ENCODE data around the gene LTB4R. TPM values are rescaled to one million over a fixed set of nuclear protein-coding genes. Genes with fewer than 3 reads are reported as not detected.
"Not testable (repeated sequence)": the region's sequence is repeated elsewhere in the genome, so short reads cannot be mapped to it uniquely, and the experiment has no call there.

Gene LTB4R
- polyA plus RNA-seq, 3 donors from 2014 or later, result 12.4 to 13.7 (median 12.7) TPM

- no peak for DNase-seq
- Mint-ChIP-seq H3K36me3 (peaks cover 11 to 28% (median 15%) of the 10 kb centered on the region in 3 donors), H3K4me3 (peak overlapping the region; percentile 96 to 97 (median 96)), H3K4me1 (peaks cover 40 to 46% of the 10 kb centered on the region in 2 donors), H3K27me3 (ENCODE audit: low read depth in 3 of 3) (peaks cover 7 to 26% (median 8%) of the 10 kb centered on the region in 3 donors), H3K9me3 (no peaks in the 10 kb centered on the region), H3K27ac (peak overlapping the region in 3 of 6 donors; percentile 13 to 85 (median 50))
These were observed 27.5 kb downstream of the LTB4R start for GRCh38 chr14:24338843-24339242.

GRCh38 chr14:24339284-24340151, 28.2 kb downstream of the LTB4R start, which contains the start of gene RIPK3:
Gene RIPK3 (minus strand): TSS chr14:24339991. CDS start chr14:24339826, 165 bp downstream.
- Mint-ChIP-seq H3K27ac (peak within 1 kb of the TSS; percentile 85 to 97 (median 93)), H3K9me3 (no peaks in the 10 kb centered on the region), H3K36me3 (peaks cover 11 to 28% (median 15%) of the 10 kb centered on the region in 3 donors), H3K27me3 (ENCODE audit: low read depth in 3 of 3) (peaks cover 4 to 21% (median 4%) of the 10 kb centered on the region in 3 donors), H3K4me1 (peaks cover 35 to 39% of the 10 kb centered on the region in 2 donors), H3K4me3 (peak within 1 kb of the TSS; percentile 96 to 97 (median 96))
- DNase-seq, result peak; percentile 52 to 57 (median 54)

- Mint-ChIP-seq H3K27ac (no peak overlapping the region), H3K36me3 (peaks cover 11 to 28% (median 15%) of the 10 kb centered on the region in 3 donors), H3K4me3 (peak overlapping the region in 3 of 5 donors; percentile 96 to 97 (median 97)), H3K9me3 (no peaks in the 10 kb centered on the region), H3K4me1 (peaks cover 26 to 32% of the 10 kb centered on the region in 2 donors), H3K27me3 (ENCODE audit: low read depth in 3 of 3) (peaks cover 3 to 14% (median 5%) of the 10 kb centered on the region in 3 donors)
- DNase-seq, result no peak
These were observed 29.3 kb downstream of the LTB4R start for GRCh38 chr14:24340606-24341005.

GRCh38 chr14:24342889-24343288, 31.6 kb downstream of the LTB4R start:
- DNase-seq, result no peak
- Mint-ChIP-seq H3K27me3 (ENCODE audit: low read depth in 3 of 3) (peaks cover 3 to 7% (median 5%) of the 10 kb centered on the region in 3 donors), H3K27ac (no peak overlapping the region), H3K9me3 (no peaks in the 10 kb centered on the region), H3K36me3 (peaks cover 0 to 9% (median 0%) of the 10 kb centered on the region in 3 donors), H3K4me1 (peaks cover 22 to 26% of the 10 kb centered on the region in 2 donors), H3K4me3 (no peak overlapping the region)

- Mint-ChIP-seq H3K27me3 (ENCODE audit: low read depth in 3 of 3) (peaks cover 3 to 7% (median 5%) of the 10 kb centered on the region in 3 donors), H3K4me3 (no peak overlapping the region), H3K4me1 (peaks cover 12 to 15% of the 10 kb centered on the region in 2 donors), H3K9me3 (no peaks in the 10 kb centered on the region), H3K36me3 (no peaks in the 10 kb centered on the region), H3K27ac (no peak overlapping the region)
- no peak for DNase-seq
These were observed 32.7 kb downstream of the LTB4R start for GRCh38 chr14:24343795-24344660.

- H3K4me1 Mint-ChIP-seq, result no peaks in the 10 kb centered on the region
- no peaks in the 10 kb centered on the region for H3K36me3 Mint-ChIP-seq
- no peaks in the 10 kb centered on the region for H3K9me3 Mint-ChIP-seq
- no peak overlapping the region for H3K27ac Mint-ChIP-seq
- peaks cover 7 to 21% (median 9%) of the 10 kb centered on the region in 3 donors for H3K27me3 Mint-ChIP-seq (ENCODE audit: low read depth in 3 of 3)
- H3K4me3 Mint-ChIP-seq, result no peak overlapping the region
- DNase-seq, result no peak
These were observed 35.8 kb downstream of the LTB4R start for GRCh38 chr14:24347134-24347533.

GRCh38 chr14:24348186-24348585, 36.9 kb downstream of the LTB4R start:
- Mint-ChIP-seq H3K4me1 (no peaks in the 10 kb centered on the region), H3K27ac (no peak overlapping the region), H3K27me3 (ENCODE audit: low read depth in 3 of 3) (peaks cover 9 to 18% (median 11%) of the 10 kb centered on the region in 3 donors), H3K36me3 (no peaks in the 10 kb centered on the region), H3K9me3 (no peaks in the 10 kb centered on the region), H3K4me3 (no peak overlapping the region)
- no peak for DNase-seq

GRCh38 chr14:24349742-24350141, 38.4 kb downstream of the LTB4R start:
- no peak overlapping the region for H3K27ac Mint-ChIP-seq
- H3K4me1 Mint-ChIP-seq, result no peaks in the 10 kb centered on the region
- peaks cover 9 to 18% (median 13%) of the 10 kb centered on the region in 3 donors for H3K27me3 Mint-ChIP-seq (ENCODE audit: low read depth in 3 of 3)
- no peak overlapping the region for H3K4me3 Mint-ChIP-seq
- H3K36me3 Mint-ChIP-seq, result no peaks in the 10 kb centered on the region
- peaks cover 0 to 3% (median 0%) of the 10 kb centered on the region in 6 donors for H3K9me3 Mint-ChIP-seq
- DNase-seq, result no peak

GRCh38 chr14:24351517-24351916, 40.2 kb downstream of the LTB4R start:
- Mint-ChIP-seq H3K27ac (no peak overlapping the region), H3K9me3 (peaks cover 0 to 3% (median 0%) of the 10 kb centered on the region in 6 donors), H3K4me3 (no peak overlapping the region), H3K36me3 (no peaks in the 10 kb centered on the region), H3K4me1 (no peaks in the 10 kb centered on the region), H3K27me3 (ENCODE audit: low read depth in 3 of 3) (peaks cover 6 to 18% (median 11%) of the 10 kb centered on the region in 3 donors)
- DNase-seq, result no peak

- H3K27ac Mint-ChIP-seq, result no peak overlapping the region
- peaks cover 0 to 3% (median 0%) of the 10 kb centered on the region in 6 donors for H3K9me3 Mint-ChIP-seq
- no peaks in the 10 kb centered on the region for H3K36me3 Mint-ChIP-seq
- no peak for DNase-seq
- no peaks in the 10 kb centered on the region for H3K4me1 Mint-ChIP-seq
- H3K4me3 Mint-ChIP-seq, result no peak overlapping the region
- H3K27me3 Mint-ChIP-seq (ENCODE audit: low read depth in 3 of 3), result peaks cover 6 to 21% (median 8%) of the 10 kb centered on the region in 3 donors
These were observed 42.5 kb downstream of the LTB4R start for GRCh38 chr14:24353559-24354481.

GRCh38 chr14:24354482-24354825, 43.2 kb downstream of the LTB4R start:
- H3K27me3 Mint-ChIP-seq (ENCODE audit: low read depth in 3 of 3), result peaks cover 6 to 19% (median 8%) of the 10 kb centered on the region in 3 donors
- DNase-seq, H3K9me3 Mint-ChIP-seq, H3K4me3 Mint-ChIP-seq, H3K27ac Mint-ChIP-seq, H3K4me1 Mint-ChIP-seq, H3K36me3 Mint-ChIP-seq: not testable (repeated sequence)

- H3K4me1 Mint-ChIP-seq, result no peaks in the 10 kb centered on the region
- peaks cover 8 to 15% (median 12%) of the 10 kb centered on the region in 3 donors for H3K27me3 Mint-ChIP-seq (ENCODE audit: low read depth in 3 of 3)
- no peak overlapping the region for H3K4me3 Mint-ChIP-seq
- peaks cover 0 to 3% (median 0%) of the 10 kb centered on the region in 3 donors for H3K36me3 Mint-ChIP-seq
- H3K9me3 Mint-ChIP-seq, result peaks cover 0 to 4% (median 0%) of the 10 kb centered on the region in 6 donors
- no peak overlapping the region for H3K27ac Mint-ChIP-seq
- no peak for DNase-seq
These were observed 43.7 kb downstream of the LTB4R start for GRCh38 chr14:24355009-24355408.

- H3K4me3 Mint-ChIP-seq, result no peak overlapping the region
- H3K9me3 Mint-ChIP-seq, result peaks cover 0 to 5% (median 0%) of the 10 kb centered on the region in 6 donors
- no peak overlapping the region for H3K27ac Mint-ChIP-seq
- no peak for DNase-seq
- H3K36me3 Mint-ChIP-seq, result peaks cover 0 to 4% (median 3%) of the 10 kb centered on the region in 3 donors
- H3K4me1 Mint-ChIP-seq, result no peaks in the 10 kb centered on the region
- H3K27me3 Mint-ChIP-seq (ENCODE audit: low read depth in 3 of 3), result peaks cover 4 to 10% (median 8%) of the 10 kb centered on the region in 3 donors
These were observed 44.9 kb downstream of the LTB4R start for GRCh38 chr14:24356208-24356607.
